HG03378 (cell line): ENCODE data around the gene SIL1.
"Not testable (repeated sequence)": the region's sequence is repeated elsewhere in the genome, so short reads cannot be mapped to it uniquely, and the experiment has no call there.

Source experiments
- ATAC-seq: cut with Tn5 transposase; IDR thresholded peaks from one replicate; pipeline ENCODE4 v1.9.1; 2021; ENCODE audit warnings: mild to moderate bottlenecking, moderate library complexity; ENCODE audit not compliant: unreplicated experiment

SIL1 gene

DNA sequence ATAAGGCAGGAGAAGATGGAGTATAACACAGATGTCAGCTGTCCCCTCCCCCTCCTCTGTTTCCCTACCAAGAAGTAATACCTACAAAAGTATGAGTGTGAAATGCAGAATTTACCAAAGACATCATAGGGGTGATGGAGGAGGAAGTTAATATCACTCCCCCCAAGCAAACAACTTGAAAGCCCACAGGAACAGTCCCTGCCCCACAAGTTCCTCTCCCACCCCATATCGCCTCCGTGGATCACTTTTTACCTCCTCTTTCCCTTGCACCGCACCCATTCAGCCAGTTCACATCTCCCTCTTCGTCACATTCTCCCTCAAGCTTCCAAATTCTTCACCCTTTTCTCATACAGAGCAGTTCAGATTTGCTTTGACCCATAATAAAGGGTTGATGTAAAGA lies 7.0 kb upstream of the SIL1 start:
- no peak for ATAC-seq

- ATAC-seq, result no peak
These were observed 6.0 kb upstream of the SIL1 start for GRCh38 chr5:139204196-139204595.

DNA sequence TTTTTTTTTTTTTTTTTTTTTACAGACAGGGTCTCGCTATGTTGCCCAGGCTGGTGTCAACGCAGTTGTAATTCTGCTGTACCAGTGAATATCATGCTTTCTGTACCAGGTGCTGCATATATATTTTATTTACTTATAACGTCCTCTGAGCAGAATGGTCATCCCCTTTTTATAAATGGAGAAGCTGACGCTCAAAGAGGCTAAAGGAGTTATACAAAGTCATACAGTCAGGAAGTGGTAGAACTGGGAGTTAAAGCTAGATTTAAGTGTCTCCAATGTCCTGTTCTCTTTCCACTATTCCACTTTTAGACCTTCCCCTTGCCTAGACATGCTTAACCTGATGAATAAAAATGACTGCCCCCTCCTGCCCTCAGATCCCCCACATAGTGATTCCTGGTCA lies 1.2 kb upstream of the SIL1 start:
- ATAC-seq, result no peak

DNA sequence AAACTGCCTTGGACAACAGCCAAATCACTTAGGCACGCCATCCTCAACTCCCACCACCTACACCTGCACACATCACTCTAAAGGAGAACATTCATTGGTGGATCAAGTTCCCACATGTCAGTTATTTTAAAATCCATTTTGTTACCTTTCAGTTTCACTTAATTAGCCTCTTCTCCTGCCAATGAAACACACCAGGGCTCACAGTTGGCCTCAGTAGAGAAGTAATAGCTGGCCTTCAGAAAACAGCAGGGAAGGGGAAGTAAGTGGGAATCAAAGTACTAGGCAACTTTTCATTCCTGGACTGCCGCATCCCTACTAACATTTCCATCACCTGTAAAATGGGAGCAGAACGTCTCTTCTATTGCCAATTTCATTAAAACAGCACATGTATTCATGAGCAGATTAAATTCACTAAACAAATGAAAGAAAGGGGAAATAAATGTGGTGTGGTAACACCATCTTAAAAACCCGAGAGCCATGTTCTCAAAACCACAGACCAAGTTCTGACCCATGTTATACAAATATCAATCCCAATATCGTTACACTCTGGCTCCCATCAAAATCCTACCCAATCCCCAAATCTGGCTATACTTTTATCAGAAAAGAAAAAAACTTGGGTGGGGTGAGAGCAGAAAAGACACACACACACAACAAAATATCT lies 1.7 kb downstream of the SIL1 start:
- ATAC-seq, result no peak

DNA sequence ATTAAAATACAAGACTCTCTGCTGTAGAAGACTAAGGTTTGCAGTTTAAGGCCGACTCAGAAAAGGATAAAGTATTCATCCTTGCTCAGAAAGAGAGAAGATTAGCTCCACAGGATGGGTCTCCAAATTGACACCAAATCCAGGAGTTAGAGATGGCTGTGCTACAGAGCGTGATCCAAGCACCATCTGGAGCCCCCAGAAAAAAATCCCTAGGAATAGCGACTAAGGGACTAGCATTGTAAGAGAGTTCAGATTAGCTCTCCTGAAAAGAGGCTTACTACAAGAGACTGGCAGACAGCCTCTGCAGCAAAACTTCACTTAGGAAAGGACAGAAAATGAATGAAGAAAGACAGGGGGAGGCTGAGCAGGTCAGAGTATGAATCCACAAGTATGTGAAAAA lies 3.7 kb downstream of the SIL1 start:
- ATAC-seq, result no peak

DNA sequence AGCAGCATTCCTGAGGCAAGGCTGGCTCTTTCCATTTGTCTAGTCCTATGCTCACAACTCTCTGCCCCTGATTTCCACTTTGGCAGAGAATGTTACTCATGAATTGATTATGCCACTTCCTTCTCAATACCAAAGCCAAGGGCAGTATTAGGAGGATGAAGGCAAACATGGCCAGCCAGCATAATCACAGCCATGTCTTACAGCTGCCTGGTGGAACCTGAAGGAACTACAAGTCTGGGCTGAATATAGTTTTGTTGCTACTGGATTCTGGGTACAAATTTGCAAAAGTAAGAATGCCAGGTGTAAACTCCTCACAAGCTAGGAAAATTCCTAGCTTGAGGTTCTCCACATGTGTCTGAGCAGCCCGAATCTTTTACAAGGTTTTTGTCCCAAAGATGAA lies 4.2 kb downstream of the SIL1 start:
- no peak for ATAC-seq

GRCh38 chr5:139192906-139193305 lies 5.3 kb downstream of the SIL1 start:
- ATAC-seq, result not testable (repeated sequence)

- not testable (repeated sequence) for ATAC-seq
These were observed 6.2 kb downstream of the SIL1 start for GRCh38 chr5:139191954-139192353.

GRCh38 chr5:139190125-139190524 lies 8.0 kb downstream of the SIL1 start:
- ATAC-seq, result no peak

GRCh38 chr5:139188558-139189270 lies 9.5 kb downstream of the SIL1 start:
- ATAC-seq, result no peak

DNA sequence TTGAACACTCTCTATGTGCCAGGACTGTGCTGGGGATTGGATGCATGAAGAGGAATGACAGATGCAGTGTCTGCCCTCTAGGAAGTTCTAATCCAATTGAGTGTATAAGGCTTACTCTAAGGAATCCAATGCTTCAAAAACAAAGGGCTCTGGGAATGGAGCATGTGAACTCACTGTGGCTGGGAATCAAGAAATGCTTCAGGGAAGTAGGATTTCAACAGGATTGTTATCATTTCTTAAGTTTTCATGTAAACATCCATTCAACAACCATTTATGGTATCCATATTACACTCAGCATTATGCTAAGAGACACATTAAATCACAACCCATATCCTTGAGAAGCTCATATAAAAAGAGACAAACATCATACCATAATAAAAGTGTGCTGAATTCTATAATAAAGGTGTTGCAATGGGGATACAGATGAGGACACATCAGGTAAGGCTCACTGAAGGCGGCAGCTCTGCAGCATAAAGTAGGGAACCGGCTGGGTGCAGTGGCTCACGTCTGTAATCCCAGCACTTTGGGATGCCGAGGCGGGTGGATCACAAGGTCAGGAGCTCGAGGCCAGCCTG lies 11.3 kb downstream of the SIL1 start:
- no peak for ATAC-seq

- no peak for ATAC-seq
These were observed 11.9 kb downstream of the SIL1 start for GRCh38 chr5:139186261-139186660.

GRCh38 chr5:139185589-139185988 lies 12.6 kb downstream of the SIL1 start:
- ATAC-seq, result no peak

GRCh38 chr5:139183502-139183901 lies 14.7 kb downstream of the SIL1 start:
- ATAC-seq, result no peak

DNA sequence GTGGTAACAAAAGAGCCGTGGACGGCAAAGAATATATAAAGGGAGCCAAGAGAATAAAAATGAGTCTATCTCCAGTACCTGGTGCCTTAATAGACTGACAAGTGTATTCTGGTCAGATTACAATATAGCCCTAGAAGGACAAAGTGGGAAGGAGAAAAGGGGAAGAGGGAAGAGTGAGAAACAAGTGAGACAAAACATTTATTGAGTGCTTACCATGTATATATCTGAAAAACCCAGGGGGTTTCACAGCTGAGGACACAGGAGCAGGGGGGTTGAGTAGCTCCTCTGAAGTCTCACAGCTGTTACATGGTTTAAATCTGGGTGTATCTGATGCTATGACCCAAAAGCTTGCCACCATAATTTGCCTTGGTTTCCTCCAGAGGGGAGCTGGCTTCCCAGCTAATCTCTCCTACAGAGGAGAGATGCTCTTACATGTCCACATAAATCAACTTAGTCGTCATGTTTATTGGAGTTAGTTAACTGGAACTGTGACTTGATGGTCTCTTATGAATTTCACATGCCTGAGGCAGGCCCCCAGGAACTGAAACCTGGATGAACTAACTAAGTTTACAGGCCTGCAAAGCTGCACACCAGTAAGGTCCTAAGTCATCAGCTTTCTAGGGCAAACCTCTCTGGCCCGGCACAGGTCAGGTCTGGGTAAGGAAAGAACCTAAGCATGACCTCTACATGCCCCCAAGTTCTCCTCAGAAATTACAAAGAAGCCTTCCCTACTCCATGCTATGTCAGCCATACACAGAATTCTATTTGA lies 15.5 kb downstream of the SIL1 start:
- ATAC-seq, result no peak

- ATAC-seq, result no peak
These were observed 16.2 kb downstream of the SIL1 start for GRCh38 chr5:139181835-139182452.

DNA sequence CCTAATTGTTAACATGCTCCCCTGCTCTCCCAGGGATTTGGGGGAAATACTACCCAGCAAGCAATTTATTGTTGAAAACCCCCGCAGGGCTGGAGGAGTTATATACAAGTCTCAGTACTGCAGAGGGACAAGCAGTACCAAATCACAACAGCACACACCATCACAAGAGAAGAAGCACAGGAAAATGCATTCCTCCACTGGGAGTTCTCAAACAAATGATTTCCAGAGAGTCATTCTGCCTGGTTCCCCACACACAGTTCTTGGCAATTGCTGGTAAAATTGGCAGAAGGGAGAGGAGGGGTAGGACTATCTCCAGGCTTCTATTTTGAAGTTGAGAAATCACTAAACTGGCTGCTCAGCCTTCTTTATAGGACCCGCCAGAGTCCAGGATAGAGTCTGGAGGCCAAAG lies 16.8 kb downstream of the SIL1 start:
- ATAC-seq, result no peak

- no peak for ATAC-seq
These were observed 17.3 kb downstream of the SIL1 start for GRCh38 chr5:139180850-139181249.

DNA sequence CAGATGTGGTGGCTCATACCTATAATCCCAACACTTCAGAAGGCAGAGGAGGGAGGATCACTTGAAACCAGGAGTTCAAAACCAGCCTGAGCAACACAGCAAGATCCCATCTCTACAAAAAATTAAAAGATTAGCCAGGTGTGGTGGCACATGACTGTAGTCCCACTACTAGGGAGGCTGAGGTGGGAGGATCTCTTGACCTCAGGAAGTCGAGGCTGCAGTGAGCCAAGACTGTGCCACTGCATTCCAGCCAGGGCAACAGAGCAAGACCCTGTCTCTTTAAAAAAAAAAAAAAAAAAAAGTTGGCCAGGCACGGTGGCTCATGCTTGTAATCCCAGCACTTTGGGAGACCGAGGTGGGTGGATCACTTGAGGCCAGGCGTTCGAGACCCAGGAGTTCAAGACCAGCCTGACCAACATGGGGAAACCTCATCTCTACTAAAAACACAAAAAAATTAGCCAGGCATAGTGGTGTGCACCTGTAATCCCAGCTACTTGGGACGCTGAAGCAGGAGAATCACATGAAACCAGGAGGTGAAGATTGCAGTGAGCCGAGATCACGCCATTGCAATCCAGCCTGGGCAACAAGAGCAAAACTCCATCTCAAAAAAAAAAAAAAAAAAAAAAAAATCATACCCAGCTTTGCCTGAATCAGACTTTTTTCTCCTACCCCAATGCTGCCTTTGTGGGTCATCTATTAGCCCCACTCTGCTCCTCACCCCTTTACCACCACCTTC lies 18.2 kb downstream of the SIL1 start:
- not testable (repeated sequence) for ATAC-seq

GRCh38 chr5:139178935-139179334 lies 19.2 kb downstream of the SIL1 start:
- ATAC-seq, result no peak

DNA sequence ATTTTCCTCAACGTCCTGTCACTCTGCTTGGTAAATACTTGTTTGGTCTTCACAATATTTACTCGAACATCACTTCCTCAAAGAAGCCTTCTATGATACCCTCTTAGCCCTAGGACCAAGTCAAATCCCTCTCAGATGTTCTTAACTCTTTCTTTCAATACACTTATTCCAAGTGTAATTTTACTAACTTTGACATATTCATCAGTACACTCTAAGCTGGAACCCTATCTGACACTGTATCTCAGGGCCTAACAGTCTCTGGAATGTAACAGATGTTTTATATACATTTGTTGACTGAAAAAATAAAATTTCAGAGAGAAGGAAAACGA lies 19.6 kb downstream of the SIL1 start:
- ATAC-seq, result no peak
